GM20431 (cell line): ENCODE measurements around the gene DMP1.

Experiments used
- in situ Hi-C: fragments of 300-500 bp; cut with MseI, MboI; formaldehyde crosslinking; loops from one replicate; pipeline ENCODE4 v1.15.0; 2020; ENCODE audit warnings: low sequenced_read_pairs; ENCODE audit not compliant: unreplicated experiment

The DMP1 gene

GRCh38 chr4:87679449-87680169 lies 29.5 kb downstream of the DMP1 start:
- in situ Hi-C loops = loop anchor here (25.0 kb wide), 2 partner anchors 158 to 533 kb away; partner anchors contain the start of gene MEPE

GRCh38 chr4:87680271-87680670 lies 30.2 kb downstream of the DMP1 start:
- in situ Hi-C loops = loop anchor here (25.0 kb wide), 2 partner anchors 157 to 532 kb away; partner anchors contain the start of gene MEPE

- in situ Hi-C loops = loop anchor here (25.0 kb wide), 2 partner anchors 149 to 524 kb away; partner anchors contain the start of gene MEPE
Measured at GRCh38 chr4:87688316-87688715, 38.2 kb downstream of the DMP1 start.

GRCh38 chr4:87690947-87691346 lies 40.9 kb downstream of the DMP1 start:
- in situ Hi-C loops = loop anchor here (25.0 kb wide), 2 partner anchors 146 to 521 kb away; partner anchors contain the start of gene MEPE

GRCh38 chr4:87692060-87692459 lies 42.0 kb downstream of the DMP1 start:
- in situ Hi-C loops = loop anchor here (25.0 kb wide), 2 partner anchors 145 to 520 kb away; partner anchors contain the start of gene MEPE

- in situ Hi-C loops = loop anchor here (25.0 kb wide), 2 partner anchors 140 to 515 kb away; partner anchors contain the start of gene MEPE
Measured at GRCh38 chr4:87697272-87697671, 47.2 kb downstream of the DMP1 start.

- in situ Hi-C loops = loop anchor here (25.0 kb wide), 2 partner anchors 139 to 514 kb away; partner anchors contain the start of gene MEPE
Measured at GRCh38 chr4:87697945-87698344, 47.9 kb downstream of the DMP1 start.

GRCh38 chr4:87698394-87698793 lies 48.3 kb downstream of the DMP1 start:
- in situ Hi-C loops = loop anchor here (25.0 kb wide), 2 partner anchors 139 to 514 kb away; partner anchors contain the start of gene MEPE

GRCh38 chr4:87704001-87704400 lies 53.9 kb downstream of the DMP1 start:
- in situ Hi-C loops = no loop called here

GRCh38 chr4:87707279-87707918 lies 57.3 kb downstream of the DMP1 start:
- in situ Hi-C loops = no loop called here
